Choroid plexus epithelial cell (primary cell): ENCODE data around the gene JPH4.

Experiments
- DNase-seq: peaks from one replicate; pipeline ENCODE4 v3.0.0-alpha.2; 2010; ENCODE audit warnings: low read depth
- H3K4me3 ChIP-seq: 2 replicates; pipeline ENCODE4 v1.5.1; 2011; ENCODE audit warnings: low read depth, mild to moderate bottlenecking, control low read depth, low read length, moderate library complexity
- TF ChIP-seq, protein P1 (sequence below): conservative IDR thresholded peaks from 2 replicates; pipeline ENCODE4 v1.5.1; 2011; ENCODE audit warnings: low read depth, mild to moderate bottlenecking, control low read depth, inconsistent platforms, low read length, moderate library complexity

Gene JPH4

DNA sequence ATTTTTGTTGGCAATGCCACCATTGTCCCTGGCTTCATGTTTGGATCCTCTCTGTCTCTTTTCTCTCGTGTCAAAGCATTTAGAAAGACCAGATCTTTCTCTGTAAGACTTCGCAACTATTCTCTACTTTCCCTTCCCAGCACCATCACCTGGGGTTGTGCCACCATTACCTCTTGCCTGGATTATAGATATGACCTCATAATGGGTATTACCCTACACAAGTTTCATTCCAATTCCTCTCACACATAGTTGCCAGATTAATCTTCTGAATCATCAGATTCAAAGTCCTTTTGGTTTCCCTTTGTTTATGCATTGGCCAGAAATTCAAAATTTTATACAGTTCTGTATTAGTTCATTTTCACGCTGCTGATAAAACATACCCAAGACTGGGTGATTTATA, 30.4 kb upstream of the JPH4 start:
- H3K4me3 ChIP-seq: no peak overlapping the region

GRCh38 chr14:23608454-23608853, 29.9 kb upstream of the JPH4 start:
- no peak for DNase-seq
- TF ChIP-seq, protein P1, sequence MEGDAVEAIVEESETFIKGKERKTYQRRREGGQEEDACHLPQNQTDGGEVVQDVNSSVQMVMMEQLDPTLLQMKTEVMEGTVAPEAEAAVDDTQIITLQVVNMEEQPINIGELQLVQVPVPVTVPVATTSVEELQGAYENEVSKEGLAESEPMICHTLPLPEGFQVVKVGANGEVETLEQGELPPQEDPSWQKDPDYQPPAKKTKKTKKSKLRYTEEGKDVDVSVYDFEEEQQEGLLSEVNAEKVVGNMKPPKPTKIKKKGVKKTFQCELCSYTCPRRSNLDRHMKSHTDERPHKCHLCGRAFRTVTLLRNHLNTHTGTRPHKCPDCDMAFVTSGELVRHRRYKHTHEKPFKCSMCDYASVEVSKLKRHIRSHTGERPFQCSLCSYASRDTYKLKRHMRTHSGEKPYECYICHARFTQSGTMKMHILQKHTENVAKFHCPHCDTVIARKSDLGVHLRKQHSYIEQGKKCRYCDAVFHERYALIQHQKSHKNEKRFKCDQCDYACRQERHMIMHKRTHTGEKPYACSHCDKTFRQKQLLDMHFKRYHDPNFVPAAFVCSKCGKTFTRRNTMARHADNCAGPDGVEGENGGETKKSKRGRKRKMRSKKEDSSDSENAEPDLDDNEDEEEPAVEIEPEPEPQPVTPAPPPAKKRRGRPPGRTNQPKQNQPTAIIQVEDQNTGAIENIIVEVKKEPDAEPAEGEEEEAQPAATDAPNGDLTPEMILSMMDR: no peak
- no peak overlapping the region for H3K4me3 ChIP-seq

More for the DNA sequence above, 30.4 kb upstream of the JPH4 start:
- TF ChIP-seq, protein P1: no peak
- DNase-seq: no peak

- TF ChIP-seq, protein P1: no peak
- H3K4me3 ChIP-seq: no peak overlapping the region
- no peak for DNase-seq
Measured at GRCh38 chr14:23605931-23606585, 27.5 kb upstream of the JPH4 start.

GRCh38 chr14:23604675-23605170, 26.1 kb upstream of the JPH4 start:
- no peak overlapping the region for H3K4me3 ChIP-seq
- TF ChIP-seq, protein P1: no peak
- no peak for DNase-seq

GRCh38 chr14:23604148-23604547, 25.6 kb upstream of the JPH4 start:
- H3K4me3 ChIP-seq: no peak overlapping the region
- TF ChIP-seq, protein P1: no peak
- DNase-seq: no peak

- TF ChIP-seq, protein P1: no peak
- DNase-seq: no peak
Measured at GRCh38 chr14:23603103-23603502, 24.5 kb upstream of the JPH4 start.

More at GRCh38 chr14:23603103-23603502, 24.5 kb upstream of the JPH4 start:
- no peak overlapping the region for H3K4me3 ChIP-seq
